Measurements from ENCODE around the gene GARIN5B. TPM values are rescaled to one million over a fixed set of nuclear protein-coding genes. Genes with fewer than 3 reads are reported as not detected.

The GARIN5B gene
- total and polyA plus RNA-seq, 2 experiments from 2014 or later = not detected

GRCh38 chr19:55398200-55398925, 35.3 kb upstream of the GARIN5B start:
- H3K27ac Mint-ChIP-seq = no peak overlapping the region

More at GRCh38 chr19:55398200-55398925, 35.3 kb upstream of the GARIN5B start:
- DNase-seq (ENCODE audit: low spot score) (no peak), ATAC-seq (no peak; the same call in 2 of the 3 replicates)
- peaks cover 28% of the 10 kb centered on the region for H3K36me3 Mint-ChIP-seq (ENCODE audit: low read depth)
- Histone ChIP-seq H3K4me3 (no peak overlapping the region), H2AFZ (no peak overlapping the region), H3K9me2 (ENCODE audit: insufficient read depth) (no peaks in the 10 kb centered on the region), H4K20me1 (replicated peaks; ENCODE audit: insufficient read depth) (peaks cover 22% of the 10 kb centered on the region), H3K4me2 (no peak overlapping the region), H3K27me3 (ENCODE audit: insufficient read depth) (no peaks in the 10 kb centered on the region), H3K27ac (ENCODE audit: low read depth) (no peak overlapping the region), H3F3A (replicated peaks; ENCODE audit: low read depth) (peaks cover 39% of the 10 kb centered on the region), H3K79me2 (replicated peaks; ENCODE audit: insufficient read depth) (peaks cover 4% of the 10 kb centered on the region), H3K4me1 (ENCODE audit: insufficient read depth) (peaks cover 8% of the 10 kb centered on the region), H3K36me3 (ENCODE audit: insufficient read depth) (peaks cover 21% of the 10 kb centered on the region)
- no peak overlapping the region for H3K4me3 Mint-ChIP-seq
- H3K27me3 Mint-ChIP-seq (ENCODE audit: insufficient read depth, low read depth, poor library complexity) = peaks cover 6% of the 10 kb centered on the region
- no peaks in the 10 kb centered on the region for H3K9me3 Mint-ChIP-seq
- peaks cover 15% of the 10 kb centered on the region for H3K4me1 Mint-ChIP-seq
- no peak for TF ChIP-seq CTCF (conservative IDR thresholded peaks at IDR 0.05; ENCODE audit: low read depth in 2 of 2)
- TF ChIP-seq ETS1 (IDR thresholded peaks at IDR 0.05) = no peak
- no peak for TF ChIP-seq ZNF331 (CRISPR knock-in tag; IDR thresholded peaks at IDR 0.05; ENCODE audit: low read depth)
- no peak for TF ChIP-seq ZNF114 (CRISPR knock-in tag; IDR thresholded peaks at IDR 0.05)
- TF ChIP-seq STAT1 (IDR thresholded peaks at IDR 0.05; ENCODE audit: unreplicated experiment) = no peak
- no peak for TF ChIP-seq REST (IDR thresholded peaks at IDR 0.05; ENCODE audit: unreplicated experiment)
- no peak for TF ChIP-seq POLR2AphosphoS5 (IDR thresholded peaks at IDR 0.05; ENCODE audit: low read depth)
- no peak for TF ChIP-seq ZNF462 (CRISPR knock-in tag; IDR thresholded peaks at IDR 0.05)
- TF ChIP-seq EZH2phosphoT487 (IDR thresholded peaks at IDR 0.05; ENCODE audit: unreplicated experiment) = no peak
- no peak for TF ChIP-seq NANOG (IDR thresholded peaks at IDR 0.05; ENCODE audit: borderline replicate concordance)
- no peak for TF ChIP-seq EZH2 (IDR thresholded peaks at IDR 0.05; ENCODE audit: low read depth, unreplicated experiment)
- no peak for TF ChIP-seq JUNB (IDR thresholded peaks at IDR 0.05; ENCODE audit: unreplicated experiment)
- TF ChIP-seq CREB1 (CRISPR knock-in tag; IDR thresholded peaks at IDR 0.05; ENCODE audit: low read depth) = no peak
